Sigmoid colon (tissue), 7 donors: ENCODE data around the gene CCDC85B. TPM values are rescaled to one million over a fixed set of nuclear protein-coding genes. Genes with fewer than 3 reads are reported as not detected.

Experiments
- DNase-seq: peaks from one replicate; pipeline ENCODE4 v3.0.0-alpha.2; 2019
- H3K27ac ChIP-seq, 4 donors: fragments of 200-600 bp; sonication (generic); one replicate each; pipeline ENCODE4 v1.5.1; 2016 to 2019; ENCODE audit warnings: mild to moderate bottlenecking in 1 of 4
- H3K27me3 ChIP-seq, 3 donors: fragments of 200-600 bp; sonication (generic); one replicate each; pipeline ENCODE4 v1.5.1; 2019; ENCODE audit warnings: mild to moderate bottlenecking in 1 of 3
- H3K36me3 ChIP-seq, 4 donors: fragments of 200-600 bp; sonication (generic); one replicate each; pipeline ENCODE4 v1.5.1; 2016 to 2019
- H3K4me1 ChIP-seq, 4 donors: fragments of 200-600 bp; sonication (generic); one replicate each; pipeline ENCODE4 v1.5.1; 2017 to 2019
- H3K4me3 ChIP-seq, 4 donors: fragments of 200-600 bp; sonication (generic); one replicate each; pipeline ENCODE4 v1.5.1; 2017 to 2019; ENCODE audit warnings: mild to moderate bottlenecking in 2 of 4, moderate library complexity in 1 of 4
- H3K9me3 ChIP-seq, 4 donors: fragments of 200-600 bp in 3 of 4; sonication (generic) in 3 of 4; one replicate each; pipeline versions ENCODE4 v1.5.1 to v1.6.1; 2013 to 2019
- CTCF ChIP-seq, 4 experiments: fragments of 450-650 bp in 3 of 4; fragments of 200-600 bp in 1 of 4; IDR thresholded peaks; one replicate each; pipeline ENCODE4 v1.5.1; 2016 to 2019; ENCODE audit warnings: antibody characterized with exemption in 4 of 4, mild to moderate bottlenecking in 3 of 4, moderate library complexity in 2 of 4
- EP300 ChIP-seq, 4 donors: sonication (generic); formaldehyde crosslinking; IDR thresholded peaks; one replicate each; pipeline ENCODE4 v1.6.1; 2017; ENCODE audit warnings: antibody characterized with exemption in 4 of 4
- POLR2A ChIP-seq, 2 donors: fragments of 450-650 bp; IDR thresholded peaks; one replicate each; pipeline ENCODE4 v1.6.1; 2016; ENCODE audit warnings: antibody characterized with exemption in 2 of 2, mild to moderate bottlenecking in 2 of 2, moderate library complexity in 2 of 2
- POLR2AphosphoS5 ChIP-seq, 4 donors: sonication (generic); formaldehyde crosslinking; IDR thresholded peaks; one replicate each; pipeline ENCODE4 v1.6.1; 2017; ENCODE audit warnings: antibody characterized with exemption in 4 of 4
- WGBS, 2 donors: extraction: QIAGEN DNeasy Blood & Tissue Kit; methylation state at CpG; one replicate each; pipeline ENCODE4 v1.1.7; 2013; 5-methylcytosine and 5-hydroxymethylcytosine counted together
- intact Hi-C: fragments of 100-400 bp; cut with DNase I; formaldehyde crosslinking; loops from one replicate; pipeline ENCODE4 v1.15.1; 2023
- polyA plus RNA-seq, 3 donors: library from polyadenylated mRNA; stranded (reverse); fragments of 200-250 nt; gene quantifications; one replicate each; pipeline ENCODE4 v1.2.3, GENCODE V29; 2013
- total RNA-seq, 4 donors: library from RNA; depleted of rRNA; stranded (reverse); fragments of >200 nt; gene quantifications; one replicate each; pipeline ENCODE4 v1.1.0, GENCODE V29; 2016
- donor health status: healthy with polysubstance abuse.
- donor health status: Bipolar disorder and iron deficiency.
- donor health status: healthy.

Gene CCDC85B
- total and polyA plus RNA-seq, 7 donors: 4.2 to 73.6 (median 57.1) TPM

GRCh38 chr11:65880027-65880426 is 10.4 kb upstream of the CCDC85B start:
- intact Hi-C loops: no loop called here
- Histone ChIP-seq H3K4me1 (peaks cover 0 to 10% (median 9%) of the 10 kb centered on the region in 4 donors), H3K27me3 (no peaks in the 10 kb centered on the region), H3K9me3 (no peaks in the 10 kb centered on the region), H3K36me3 (peaks cover 4 to 26% (median 12%) of the 10 kb centered on the region in 4 donors), H3K27ac (no peak overlapping the region), H3K4me3 (no peak overlapping the region)
- DNase-seq: no peak
- TF ChIP-seq POLR2AphosphoS5 (IDR thresholded peaks at IDR 0.05) (no peak), EP300 (IDR thresholded peaks at IDR 0.05) (no peak), POLR2A (IDR thresholded peaks at IDR 0.05) (no peak)
- WGBS, 2 donors: 66 to 77% methylated on average over 7 of the region's 7 CpGs

GRCh38 chr11:65880844-65881421 is 9.5 kb upstream of the CCDC85B start:
- Histone ChIP-seq H3K27me3 (no peaks in the 10 kb centered on the region), H3K4me1 (peaks cover 0 to 11% (median 10%) of the 10 kb centered on the region in 4 donors), H3K9me3 (no peaks in the 10 kb centered on the region), H3K27ac (no peak overlapping the region), H3K36me3 (peaks cover 4 to 34% (median 14%) of the 10 kb centered on the region in 4 donors), H3K4me3 (no peak overlapping the region)
- no peak for DNase-seq
- intact Hi-C loops: no loop called here
- TF ChIP-seq POLR2AphosphoS5 (IDR thresholded peaks at IDR 0.05) (no peak), POLR2A (IDR thresholded peaks at IDR 0.05) (no peak), EP300 (IDR thresholded peaks at IDR 0.05) (no peak), CTCF (IDR thresholded peaks at IDR 0.05) (no peak)
- WGBS, 2 donors: 67 to 79% methylated on average over 7 of the region's 7 CpGs

GRCh38 chr11:65882120-65883057 is 8.1 kb upstream of the CCDC85B start:
- H3K4me3 ChIP-seq: no peak overlapping the region
- WGBS, 2 donors: 88 to 94% methylated on average over 30 of the region's 30 CpGs
- peaks cover 0 to 19% (median 18%) of the 10 kb centered on the region in 4 donors for H3K4me1 ChIP-seq
- TF ChIP-seq EP300 (IDR thresholded peaks at IDR 0.05) (no peak), CTCF (IDR thresholded peaks at IDR 0.05) (no peak), POLR2AphosphoS5 (IDR thresholded peaks at IDR 0.05) (no peak), POLR2A (IDR thresholded peaks at IDR 0.05) (no peak)
- H3K27ac ChIP-seq: no peak overlapping the region
- DNase-seq: peak; percentile 67
- H3K27me3 ChIP-seq: no peaks in the 10 kb centered on the region
- H3K9me3 ChIP-seq: no peaks in the 10 kb centered on the region
- intact Hi-C loops: no loop called here
- H3K36me3 ChIP-seq: peaks cover 4 to 45% (median 15%) of the 10 kb centered on the region in 4 donors

GRCh38 chr11:65883058-65883761 is 7.3 kb upstream of the CCDC85B start:
- intact Hi-C loops: no loop called here
- H3K27ac ChIP-seq: no peak overlapping the region
- H3K9me3 ChIP-seq: no peaks in the 10 kb centered on the region
- H3K27me3 ChIP-seq: no peaks in the 10 kb centered on the region
- H3K4me3 ChIP-seq: no peak overlapping the region
- H3K4me1 ChIP-seq: peaks cover 0 to 26% (median 24%) of the 10 kb centered on the region in 4 donors
- TF ChIP-seq EP300 (IDR thresholded peaks at IDR 0.05) (no peak), POLR2AphosphoS5 (IDR thresholded peaks at IDR 0.05) (no peak), POLR2A (IDR thresholded peaks at IDR 0.05) (no peak), CTCF (IDR thresholded peaks at IDR 0.05) (no peak)
- peaks cover 4 to 45% (median 15%) of the 10 kb centered on the region in 4 donors for H3K36me3 ChIP-seq
- WGBS, 2 donors: 94 to 95% methylated on average over 13 of the region's 13 CpGs
- DNase-seq: peak; percentile 64
